GM19463 (cell line): ENCODE results near the gene CYP26A1.
"Not testable (repeated sequence)": the region's sequence is repeated elsewhere in the genome, so short reads cannot be mapped to it uniquely, and the experiment has no call there.

Experiments used
- ATAC-seq: cut with Tn5 transposase; IDR thresholded peaks from one replicate; pipeline ENCODE4 v1.9.1; 2021; ENCODE audit warnings: mild to moderate bottlenecking, moderate library complexity; ENCODE audit not compliant: unreplicated experiment

CYP26A1 gene

GRCh38 chr10:93079663-93080349, 6.1 kb downstream of the CYP26A1 start:
- no peak for ATAC-seq

GRCh38 chr10:93080350-93081046, 6.8 kb downstream of the CYP26A1 start:
- ATAC-seq: peak; percentile 53

- no peak for ATAC-seq
Observed at GRCh38 chr10:93081318-93081717, 7.6 kb downstream of the CYP26A1 start.

- ATAC-seq: no peak
Observed at GRCh38 chr10:93081834-93082233, 8.1 kb downstream of the CYP26A1 start.

GRCh38 chr10:93083743-93084539, 10.2 kb downstream of the CYP26A1 start:
- ATAC-seq: no peak

GRCh38 chr10:93085272-93085859, 11.7 kb downstream of the CYP26A1 start:
- no peak for ATAC-seq

GRCh38 chr10:93086289-93086688, 12.6 kb downstream of the CYP26A1 start:
- no peak for ATAC-seq

GRCh38 chr10:93087846-93088245, 14.2 kb downstream of the CYP26A1 start:
- no peak for ATAC-seq

- ATAC-seq: no peak
Observed at GRCh38 chr10:93088466-93088865, 14.8 kb downstream of the CYP26A1 start.

- no peak for ATAC-seq
Observed at GRCh38 chr10:93090619-93091018, 16.9 kb downstream of the CYP26A1 start.

- no peak for ATAC-seq
Observed at GRCh38 chr10:93091960-93092359, 18.3 kb downstream of the CYP26A1 start.

GRCh38 chr10:93095225-93095624, 21.5 kb downstream of the CYP26A1 start:
- ATAC-seq: no peak

GRCh38 chr10:93096901-93097300, 23.2 kb downstream of the CYP26A1 start:
- ATAC-seq: no peak

GRCh38 chr10:93097386-93097785, 23.7 kb downstream of the CYP26A1 start:
- no peak for ATAC-seq

- no peak for ATAC-seq
Observed at GRCh38 chr10:93098816-93099215, 25.1 kb downstream of the CYP26A1 start.

- no peak for ATAC-seq
Observed at GRCh38 chr10:93099670-93100069, 26.0 kb downstream of the CYP26A1 start.

GRCh38 chr10:93101148-93101547, 27.5 kb downstream of the CYP26A1 start:
- not testable (repeated sequence) for ATAC-seq

- ATAC-seq: no peak
Observed at GRCh38 chr10:93103953-93104352, 30.3 kb downstream of the CYP26A1 start.

GRCh38 chr10:93106631-93107072, 33.0 kb downstream of the CYP26A1 start:
- no peak for ATAC-seq

- peak; percentile 65 for ATAC-seq
Observed at GRCh38 chr10:93110472-93111146, 36.9 kb downstream of the CYP26A1 start.

GRCh38 chr10:93113042-93113441, 39.3 kb downstream of the CYP26A1 start:
- no peak for ATAC-seq
